K562 (cell line): ENCODE data around the gene MIDN. TPM values are rescaled to one million over a fixed set of nuclear protein-coding genes. Genes with fewer than 3 reads are reported as not detected.

ENCODE experiments used
- CBFA2T2 ChIP-seq: fragments of 450-650 bp; conservative IDR thresholded peaks from 2 replicates; pipeline ENCODE4 v1.6.1; 2017; ENCODE audit warnings: mild to moderate bottlenecking
- CHD1 ChIP-seq: fragments of 200-600 bp; sonication (generic); IDR thresholded peaks from one replicate; pipeline ENCODE4 v1.6.1; 2012; ENCODE audit warnings: mild to moderate bottlenecking, moderate library complexity, low read length, inconsistent platforms
- ESRRB ChIP-seq: fragments of 250-450 bp; sonication (Bioruptor Pico); IDR thresholded peaks from 2 replicates; pipeline ENCODE4 v1.5.0; 2020; ENCODE audit warnings: mild to moderate bottlenecking, moderate library complexity, borderline replicate concordance
- ETV6 ChIP-seq, 3 experiments: fragments of 150-350 bp in 1 of 3; sonication (generic) in 1 of 3; formaldehyde crosslinking in 1 of 3; IDR thresholded peaks; 2 replicates each; pipeline versions ENCODE4 v1.6.1 to v1.8.0; 2014 to 2022; ENCODE audit warnings: borderline replicate concordance in 2 of 3, low read depth in 2 of 3, antibody characterized with exemption in 1 of 3, low read length in 1 of 3, mild to moderate bottlenecking in 1 of 3, missing genetic modification reagents in 1 of 3
- JUNB ChIP-seq: fragments of 450-650 bp; formaldehyde crosslinking; conservative IDR thresholded peaks from 2 replicates; pipeline ENCODE4 v1.4.0; 2020; ENCODE audit warnings: mild to moderate bottlenecking
- MXI1 ChIP-seq: IDR thresholded peaks from 2 replicates; pipeline ENCODE4 v1.6.1; 2011; ENCODE audit warnings: low read depth, mild to moderate bottlenecking, improper control_type of control experiment, low read length
- NRF1 ChIP-seq, 2 experiments: fragments of 450-650 bp; IDR thresholded peaks in 1 of 2; conservative IDR thresholded peaks in 1 of 2; 2 replicates each; pipeline ENCODE4 v1.6.1; 2014; ENCODE audit warnings: mild to moderate bottlenecking in 2 of 2
- PTRF ChIP-seq: fragments of 450-650 bp; IDR thresholded peaks from 2 replicates; pipeline ENCODE4 v1.6.1; 2016; ENCODE audit warnings: mild to moderate bottlenecking, missing genetic modification characterization, missing compliant biosample characterization
- TRIM24 ChIP-seq, 2 experiments: fragments of 450-650 bp; IDR thresholded peaks; 2 replicates each; pipeline ENCODE4 v1.6.1; 2016
- XRCC5 ChIP-seq: fragments of 200-400 bp; formaldehyde crosslinking; IDR thresholded peaks from 2 replicates; pipeline ENCODE4 v1.6.1; 2017; ENCODE audit warnings: low read depth, mild to moderate bottlenecking, low read length
- ZKSCAN8 ChIP-seq: fragments of 200-800 bp; sonication (Bioruptor generic); IDR thresholded peaks from 2 replicates; pipeline ENCODE4 v1.6.1; 2016; ENCODE audit warnings: missing genetic modification characterization, missing compliant biosample characterization
- ZNF146 ChIP-seq: IDR thresholded peaks from one replicate; pipeline ENCODE4 v1.6.1; 2018; ENCODE audit warnings: missing compliant biosample characterization; ENCODE audit not compliant: unreplicated experiment
- ZNF408 ChIP-seq: fragments of 250-450 bp; sonication (Bioruptor Pico); IDR thresholded peaks from 2 replicates; pipeline ENCODE4 v1.4.0; 2020; ENCODE audit warnings: low read depth, mild to moderate bottlenecking, moderate library complexity
- polyA plus RNA-seq, 8 experiments: library from polyadenylated mRNA; depleted of rRNA in 4 of 8; stranded (reverse) in 5 of 8; unstranded in 3 of 8; fragments of >200 nt; fragmentation: Nextera tagmentation in 2 of 8; fragmentation: Illumina TruSeq in 1 of 8; extraction: Ambion mirVana in 2 of 8; extraction: Trizol in 1 of 8; gene quantifications; 2 replicates each; pipeline versions ENCODE4 v1.2.1 to v1.2.3, GENCODE V29; 2011 to 2014; ENCODE audit warnings: inconsistent platforms in 1 of 8, missing spikeins in 1 of 8
- total RNA-seq, 7 experiments: library from RNA; depleted of rRNA in 6 of 7; stranded (reverse); fragments of >200 nt in 6 of 7; fragmentation: Illumina TruSeq in 2 of 7; extraction: Trizol in 2 of 7; gene quantifications; 2 replicates each; pipeline versions ENCODE4 v1.2.1 to v1.2.3, GENCODE V29; 2011 to 2021; ENCODE audit warnings: low replicate concordance in 1 of 7
- TF ChIP-seq, protein P1 (sequence below): fragments of 200-800 bp; sonication (Bioruptor generic); IDR thresholded peaks from 2 replicates; pipeline ENCODE4 v1.6.1; 2016; ENCODE audit warnings: missing genetic modification characterization, missing compliant biosample characterization

Gene MIDN
- total and polyA plus RNA-seq, 9 of the 15 experiments (the other 6 are each of a cell fraction or from before 2014, with no cell fraction given) = 0.17 to 120 (median 10.1) TPM

DNA sequence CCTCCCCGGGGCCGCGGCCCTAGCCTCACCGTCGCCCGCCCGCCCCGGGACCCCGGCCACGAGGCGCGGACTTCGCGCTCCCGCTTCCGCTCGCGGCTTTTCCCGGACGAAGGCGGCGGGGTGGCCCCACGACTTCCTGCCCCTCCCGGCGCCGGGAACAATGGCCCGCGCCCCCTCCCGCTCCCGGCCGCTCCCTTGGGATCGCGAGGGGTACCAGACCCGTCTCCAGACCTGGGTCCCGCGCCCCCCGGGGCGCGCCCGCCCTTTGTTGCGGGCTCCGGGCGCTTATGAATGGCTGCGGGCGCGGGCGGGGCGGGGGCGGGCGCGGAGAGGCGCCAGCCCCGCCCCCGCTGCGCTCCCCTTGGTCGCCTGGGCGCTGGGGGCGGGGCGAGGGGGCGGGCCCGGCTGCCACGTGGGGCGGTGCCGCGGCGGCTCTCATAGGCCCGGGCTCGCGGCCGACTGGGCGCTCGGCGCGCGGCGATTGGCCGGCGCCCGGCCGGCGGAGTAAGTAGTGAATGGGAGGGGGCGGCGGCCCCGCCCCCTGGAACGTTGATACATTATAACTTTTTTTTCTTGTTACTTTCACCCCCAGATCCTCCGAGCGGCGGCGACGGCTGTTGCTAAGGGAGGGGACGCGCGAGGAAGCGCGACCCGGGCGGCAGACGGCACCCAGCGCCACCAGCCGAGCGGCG lies 1.1 kb downstream of the MIDN start (continued):
- TF ChIP-seq, protein P1, sequence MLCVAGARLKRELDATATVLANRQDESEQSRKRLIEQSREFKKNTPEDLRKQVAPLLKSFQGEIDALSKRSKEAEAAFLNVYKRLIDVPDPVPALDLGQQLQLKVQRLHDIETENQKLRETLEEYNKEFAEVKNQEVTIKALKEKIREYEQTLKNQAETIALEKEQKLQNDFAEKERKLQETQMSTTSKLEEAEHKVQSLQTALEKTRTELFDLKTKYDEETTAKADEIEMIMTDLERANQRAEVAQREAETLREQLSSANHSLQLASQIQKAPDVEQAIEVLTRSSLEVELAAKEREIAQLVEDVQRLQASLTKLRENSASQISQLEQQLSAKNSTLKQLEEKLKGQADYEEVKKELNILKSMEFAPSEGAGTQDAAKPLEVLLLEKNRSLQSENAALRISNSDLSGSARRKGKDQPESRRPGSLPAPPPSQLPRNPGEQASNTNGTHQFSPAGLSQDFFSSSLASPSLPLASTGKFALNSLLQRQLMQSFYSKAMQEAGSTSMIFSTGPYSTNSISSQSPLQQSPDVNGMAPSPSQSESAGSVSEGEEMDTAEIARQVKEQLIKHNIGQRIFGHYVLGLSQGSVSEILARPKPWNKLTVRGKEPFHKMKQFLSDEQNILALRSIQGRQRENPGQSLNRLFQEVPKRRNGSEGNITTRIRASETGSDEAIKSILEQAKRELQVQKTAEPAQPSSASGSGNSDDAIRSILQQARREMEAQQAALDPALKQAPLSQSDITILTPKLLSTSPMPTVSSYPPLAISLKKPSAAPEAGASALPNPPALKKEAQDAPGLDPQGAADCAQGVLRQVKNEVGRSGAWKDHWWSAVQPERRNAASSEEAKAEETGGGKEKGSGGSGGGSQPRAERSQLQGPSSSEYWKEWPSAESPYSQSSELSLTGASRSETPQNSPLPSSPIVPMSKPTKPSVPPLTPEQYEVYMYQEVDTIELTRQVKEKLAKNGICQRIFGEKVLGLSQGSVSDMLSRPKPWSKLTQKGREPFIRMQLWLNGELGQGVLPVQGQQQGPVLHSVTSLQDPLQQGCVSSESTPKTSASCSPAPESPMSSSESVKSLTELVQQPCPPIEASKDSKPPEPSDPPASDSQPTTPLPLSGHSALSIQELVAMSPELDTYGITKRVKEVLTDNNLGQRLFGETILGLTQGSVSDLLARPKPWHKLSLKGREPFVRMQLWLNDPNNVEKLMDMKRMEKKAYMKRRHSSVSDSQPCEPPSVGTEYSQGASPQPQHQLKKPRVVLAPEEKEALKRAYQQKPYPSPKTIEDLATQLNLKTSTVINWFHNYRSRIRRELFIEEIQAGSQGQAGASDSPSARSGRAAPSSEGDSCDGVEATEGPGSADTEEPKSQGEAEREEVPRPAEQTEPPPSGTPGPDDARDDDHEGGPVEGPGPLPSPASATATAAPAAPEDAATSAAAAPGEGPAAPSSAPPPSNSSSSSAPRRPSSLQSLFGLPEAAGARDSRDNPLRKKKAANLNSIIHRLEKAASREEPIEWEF (CRISPR knock-in tag) = no peak
- TF ChIP-seq PTRF (tag) (no peak), CHD1 (no peak), JUNB (no peak), TRIM24 (IDR thresholded peaks at IDR 0.05) (no peak), ETV6 (IDR thresholded peaks at IDR 0.05; ENCODE audit: borderline replicate concordance in 1 of 2, low read depth in 2 of 2, low read length in 1 of 2) (0 out of 4 replicates have a peak, but pooled peaks of 1 of the 2 experiments have one; percentile 16), ETV6 (CRISPR knock-in tag; IDR thresholded peaks at IDR 0.05; ENCODE audit: borderline replicate concordance) (no peak), NRF1 (conservative IDR thresholded peaks at IDR 0.05 in 1 of 2, IDR thresholded peaks at IDR 0.05 in 1 of 2) (no peak), ESRRB (CRISPR knock-in tag) (no peak), ZNF408 (CRISPR knock-in tag) (no peak), MXI1 (no peak), XRCC5 (no peak), ZKSCAN8 (CRISPR knock-in tag) (no peak), ZNF146 (CRISPR knock-in tag) (no peak), CBFA2T2 (no peak)
